DMS 273 treated with DMSO at 0.1 percent for 48 hours (cell line): ENCODE data around the gene TCAF1.

Experiments
- DNase-seq: peaks from one replicate; lab custom pipeline; 2025; lab: John Stamatoyannopoulos, UW

The TCAF1 gene

GRCh38 chr7:143901668-143902331 lies at the start of gene TCAF1:
Gene TCAF1, minus strand, starts transcription at chr7:143902176. Its CDS starts 25,568 bp downstream, at chr7:143876608.
- DNase-seq: peak; percentile 90

- DNase-seq: no peak
Observed at GRCh38 chr7:143948733-143949132, 46.8 kb upstream of the TCAF1 start.

- no peak for DNase-seq
Observed at GRCh38 chr7:143947111-143947510, 45.1 kb upstream of the TCAF1 start.

- DNase-seq: no peak
Observed at GRCh38 chr7:143945423-143945822, 43.4 kb upstream of the TCAF1 start.

- DNase-seq: no peak
Observed at GRCh38 chr7:143938379-143939243, 36.6 kb upstream of the TCAF1 start.

GRCh38 chr7:143936087-143937009 lies 34.4 kb upstream of the TCAF1 start:
- no peak for DNase-seq

GRCh38 chr7:143934526-143935325 lies 32.8 kb upstream of the TCAF1 start, which contains the start of gene OR2F2:
Gene OR2F2, plus strand, starts transcription at chr7:143935233. Its CDS starts 0 bp downstream, at chr7:143935233.
- no peak for DNase-seq

GRCh38 chr7:143931739-143932138 lies 29.8 kb upstream of the TCAF1 start:
- DNase-seq: no peak

- no peak for DNase-seq
Observed at GRCh38 chr7:143929224-143929920, 27.4 kb upstream of the TCAF1 start.

GRCh38 chr7:143924851-143925250 lies 22.9 kb upstream of the TCAF1 start:
- no peak for DNase-seq

- DNase-seq: no peak
Observed at GRCh38 chr7:143914938-143915652, 13.1 kb upstream of the TCAF1 start.

- DNase-seq: no peak
Observed at GRCh38 chr7:143913945-143914615, 12.1 kb upstream of the TCAF1 start.

- DNase-seq: no peak
Observed at GRCh38 chr7:143910473-143911248, 8.7 kb upstream of the TCAF1 start.

GRCh38 chr7:143909863-143910262 lies 7.9 kb upstream of the TCAF1 start:
- DNase-seq: no peak

- no peak for DNase-seq
Observed at GRCh38 chr7:143908120-143908519, 6.1 kb upstream of the TCAF1 start.

- DNase-seq: no peak
Observed at GRCh38 chr7:143906895-143907294, 4.9 kb upstream of the TCAF1 start.

GRCh38 chr7:143906151-143906550 lies 4.2 kb upstream of the TCAF1 start:
- DNase-seq: no peak

GRCh38 chr7:143905509-143905908 lies 3.5 kb upstream of the TCAF1 start:
- no peak for DNase-seq
